Measurements from ENCODE around the gene KCNC1.

Gene KCNC1

DNA sequence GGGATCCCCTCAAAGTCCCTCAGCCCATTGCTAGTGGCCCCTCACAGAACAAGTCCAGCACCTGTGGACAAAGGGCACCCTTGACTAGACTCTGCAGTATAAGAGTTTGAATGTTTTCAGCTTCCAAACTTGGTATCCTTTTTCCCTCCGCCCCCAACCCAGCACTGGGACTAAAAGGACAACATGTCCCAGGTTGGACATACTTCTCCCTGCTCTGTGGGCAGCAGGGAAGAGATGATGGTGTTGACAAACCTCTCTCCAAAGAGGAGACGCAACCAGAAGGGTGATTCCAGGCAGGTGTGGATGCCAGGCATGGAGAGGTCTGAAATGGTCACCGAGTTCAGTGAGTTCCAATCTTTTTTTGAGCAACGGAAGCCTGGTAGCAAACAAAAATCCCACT, 19.7 kb upstream of the KCNC1 start:
- DNase-seq (ENCODE audit: low spot score) = no peak

- no peak for DNase-seq (ENCODE audit: low spot score)
Measured at GRCh38 chr11:17716807-17717206, 17.8 kb upstream of the KCNC1 start.

DNA sequence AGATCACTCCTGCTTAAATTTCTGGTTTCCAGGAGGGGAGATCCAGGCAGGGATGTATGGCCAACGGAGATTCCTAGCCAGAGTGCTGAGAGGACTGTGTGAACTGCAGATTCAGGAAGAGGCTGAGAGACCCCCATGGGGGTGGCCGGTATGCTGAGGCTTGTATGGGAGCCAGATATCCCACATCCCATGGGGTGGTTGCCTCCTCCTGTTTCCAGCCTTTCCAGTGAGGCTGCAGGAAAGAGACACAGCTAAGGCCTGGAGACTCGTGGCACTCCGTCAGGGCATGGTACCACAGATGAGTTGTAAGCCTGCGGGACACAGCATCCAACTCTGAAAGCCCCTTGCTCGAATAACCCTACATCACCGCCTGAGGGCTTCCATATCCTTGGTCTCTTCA, 16.6 kb upstream of the KCNC1 start:
- no peak for DNase-seq (ENCODE audit: low spot score)

- DNase-seq (ENCODE audit: low spot score) = no peak
Measured at GRCh38 chr11:17718510-17718962, 16.0 kb upstream of the KCNC1 start.

- DNase-seq (ENCODE audit: low spot score) = no peak
Measured at GRCh38 chr11:17719028-17719937, 15.3 kb upstream of the KCNC1 start, which contains the start of gene MYOD1. Gene MYOD1 (plus strand): TSS chr11:17719571. CDS start chr11:17719783, 212 bp downstream.

- DNase-seq (ENCODE audit: low spot score) = no peak
Measured at GRCh38 chr11:17719938-17720795, 14.4 kb upstream of the KCNC1 start.

GRCh38 chr11:17720796-17721171, 13.8 kb upstream of the KCNC1 start:
- DNase-seq (ENCODE audit: low spot score) = no peak

DNA sequence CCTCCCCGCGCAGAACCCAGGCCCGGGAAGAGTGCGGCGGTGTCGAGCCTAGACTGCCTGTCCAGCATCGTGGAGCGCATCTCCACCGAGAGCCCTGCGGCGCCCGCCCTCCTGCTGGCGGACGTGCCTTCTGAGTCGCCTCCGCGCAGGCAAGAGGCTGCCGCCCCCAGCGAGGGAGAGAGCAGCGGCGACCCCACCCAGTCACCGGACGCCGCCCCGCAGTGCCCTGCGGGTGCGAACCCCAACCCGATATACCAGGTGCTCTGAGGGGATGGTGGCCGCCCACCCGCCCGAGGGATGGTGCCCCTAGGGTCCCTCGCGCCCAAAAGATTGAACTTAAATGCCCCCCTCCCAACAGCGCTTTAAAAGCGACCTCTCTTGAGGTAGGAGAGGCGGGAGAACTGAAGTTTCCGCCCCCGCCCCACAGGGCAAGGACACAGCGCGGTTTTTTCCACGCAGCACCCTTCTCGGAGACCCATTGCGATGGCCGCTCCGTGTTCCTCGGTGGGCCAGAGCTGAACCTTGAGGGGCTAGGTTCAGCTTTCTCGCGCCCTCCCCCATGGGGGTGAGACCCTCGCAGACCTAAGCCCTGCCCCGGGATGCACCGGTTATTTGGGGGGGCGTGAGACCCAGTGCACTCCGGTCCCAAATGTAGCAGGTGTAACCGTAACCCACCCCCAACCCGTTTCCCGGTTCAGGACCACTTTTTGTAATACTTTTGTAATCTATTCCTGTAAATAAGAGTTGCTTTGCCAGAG, 13.2 kb upstream of the KCNC1 start:
- no peak for DNase-seq (ENCODE audit: low spot score)

GRCh38 chr11:17722000-17722643, 12.5 kb upstream of the KCNC1 start:
- no peak for DNase-seq (ENCODE audit: low spot score)

- DNase-seq (ENCODE audit: low spot score) = no peak
Measured at GRCh38 chr11:17724020-17724908, 10.3 kb upstream of the KCNC1 start.

GRCh38 chr11:17725174-17725573, 9.4 kb upstream of the KCNC1 start:
- no peak for DNase-seq (ENCODE audit: low spot score)

DNA sequence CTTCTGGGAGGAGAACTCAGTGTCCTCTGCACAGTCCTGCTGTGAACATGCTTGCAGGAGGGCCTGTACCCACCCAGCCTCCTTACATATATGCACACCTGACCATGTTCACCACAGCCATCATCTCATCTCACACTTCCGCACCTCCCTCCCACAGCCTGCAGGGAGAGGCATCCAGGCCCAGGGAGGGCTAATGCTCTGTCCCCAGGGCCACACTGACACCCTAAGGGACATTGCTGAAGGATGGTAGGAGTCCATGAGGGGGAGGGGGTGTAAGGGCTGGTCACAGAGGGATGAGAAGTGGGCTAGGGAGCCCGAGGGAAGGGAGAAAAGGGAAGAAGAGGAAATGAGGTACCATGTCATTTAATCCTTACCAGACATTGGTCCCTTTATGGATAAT, 4.4 kb upstream of the KCNC1 start:
- DNase-seq (ENCODE audit: low spot score) = no peak

- DNase-seq (ENCODE audit: low spot score) = peak; percentile 83
Measured at GRCh38 chr11:17730608-17731462, 3.7 kb upstream of the KCNC1 start.

DNA sequence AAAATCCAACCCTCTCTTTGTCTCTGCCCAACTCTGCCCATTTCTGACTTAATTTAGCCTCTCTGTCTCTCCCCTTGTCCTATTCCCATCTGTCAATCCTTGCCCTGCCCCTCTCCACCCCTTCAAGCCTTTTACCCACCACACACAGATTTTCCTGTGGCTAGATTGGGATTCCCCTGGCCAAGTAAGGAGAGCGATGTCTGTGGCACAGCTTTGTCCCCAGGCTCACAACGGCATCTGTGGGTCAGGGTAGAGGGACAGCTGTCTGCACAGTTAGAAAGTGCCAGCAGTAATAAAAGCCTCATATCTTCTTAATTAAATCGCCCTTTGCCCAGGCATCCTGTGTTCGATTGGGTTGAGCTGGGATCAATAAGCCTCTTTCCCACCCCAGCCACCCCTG, 1.3 kb upstream of the KCNC1 start:
- no peak for DNase-seq (ENCODE audit: low spot score)

DNA sequence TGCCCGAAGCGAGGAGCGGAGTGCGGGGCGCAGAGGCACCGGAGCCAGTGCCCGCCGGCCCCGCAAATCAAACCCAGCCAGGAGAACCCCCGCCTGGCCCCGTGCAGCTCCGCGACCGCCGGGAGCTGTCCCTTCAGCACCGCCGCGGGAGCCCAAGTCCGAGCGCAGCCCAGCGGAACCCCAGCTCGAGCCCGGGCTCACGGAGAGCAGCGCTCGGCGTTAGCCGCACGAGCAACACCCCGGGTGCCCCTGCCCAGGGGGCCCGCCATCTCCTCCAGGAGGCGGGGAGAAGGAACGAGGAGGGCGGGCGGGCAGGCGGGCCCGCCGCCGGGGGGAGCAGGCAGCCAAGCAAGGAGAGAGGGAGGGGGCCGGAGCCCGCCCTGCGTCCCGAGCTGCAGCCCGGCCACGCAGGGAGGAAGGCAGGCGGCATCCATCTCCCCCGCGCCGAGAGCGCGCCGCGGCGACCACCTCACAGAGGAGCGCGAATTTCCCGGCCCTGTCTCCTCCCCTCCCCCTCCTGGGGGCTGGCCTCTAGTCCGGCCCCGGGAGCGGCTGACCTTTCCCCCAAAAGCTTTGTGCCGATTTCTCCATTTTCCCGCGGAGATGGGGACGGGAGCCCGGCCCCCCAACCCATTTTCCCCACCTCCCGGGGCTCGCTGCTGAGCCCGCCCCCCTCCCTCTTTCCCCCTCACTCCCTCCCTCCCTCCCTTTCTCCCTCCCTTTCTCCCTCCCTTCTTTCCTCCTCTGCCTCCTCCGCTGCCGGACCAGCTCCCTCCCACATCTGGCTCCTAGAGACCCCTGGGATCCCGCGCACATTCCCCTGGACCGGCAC, 621 bp downstream of the KCNC1 start:
- DNase-seq (ENCODE audit: low spot score) = peak; percentile 15

DNA sequence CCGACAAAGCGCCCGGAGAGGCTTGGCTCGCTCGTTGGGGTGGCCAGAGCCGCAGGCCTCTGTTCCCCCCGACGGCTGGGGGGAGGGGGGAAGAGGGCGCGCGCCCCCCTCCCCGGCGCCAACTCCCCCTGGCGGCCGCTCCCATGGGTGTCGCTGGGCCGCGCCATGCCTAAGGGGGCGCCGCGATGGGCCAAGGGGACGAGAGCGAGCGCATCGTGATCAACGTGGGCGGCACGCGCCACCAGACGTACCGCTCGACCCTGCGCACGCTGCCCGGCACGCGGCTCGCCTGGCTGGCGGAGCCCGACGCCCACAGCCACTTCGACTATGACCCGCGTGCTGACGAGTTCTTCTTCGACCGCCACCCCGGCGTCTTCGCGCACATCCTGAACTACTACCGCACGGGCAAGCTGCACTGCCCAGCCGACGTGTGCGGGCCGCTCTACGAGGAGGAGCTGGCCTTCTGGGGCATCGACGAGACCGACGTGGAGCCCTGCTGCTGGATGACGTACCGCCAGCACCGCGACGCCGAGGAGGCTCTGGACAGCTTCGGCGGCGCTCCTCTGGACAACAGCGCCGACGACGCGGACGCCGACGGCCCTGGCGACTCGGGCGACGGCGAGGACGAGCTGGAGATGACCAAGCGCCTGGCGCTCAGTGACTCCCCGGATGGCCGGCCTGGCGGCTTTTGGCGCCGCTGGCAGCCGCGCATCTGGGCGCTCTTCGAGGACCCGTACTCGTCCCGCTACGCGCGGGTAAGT, 1.4 kb downstream of the KCNC1 start:
- no peak for DNase-seq (ENCODE audit: low spot score)

- DNase-seq (ENCODE audit: low spot score) = no peak
Measured at GRCh38 chr11:17736579-17736893, 2.0 kb downstream of the KCNC1 start.

Measured in pons (tissue), 1 donor.